HUDEP-2 (cell line): ENCODE results near the gene MEGF11.
"Not testable (repeated sequence)": the region's sequence is repeated elsewhere in the genome, so short reads cannot be mapped to it uniquely, and the experiment has no call there.

Source experiments
- DNase-seq, 76 experiments: peaks; one replicate each; lab custom pipeline; 2025; ENCODE audit not compliant: unreplicated experiment in 76 of 76; lab: John Stamatoyannopoulos, UW

MEGF11 gene

GRCh38 chr15:65987100-65987499 is 266.4 kb downstream of the MEGF11 start:
- no peak for DNase-seq

GRCh38 chr15:65986416-65986815 is 267.1 kb downstream of the MEGF11 start:
- no peak for DNase-seq

- DNase-seq: peak in 19 of 76 experiments; percentile 5 to 60 (median 30)
These were observed 268.2 kb downstream of the MEGF11 start for GRCh38 chr15:65985387-65985786.

GRCh38 chr15:65982627-65983322 is 270.8 kb downstream of the MEGF11 start:
- DNase-seq: no peak

- DNase-seq: peak in 12 of 76 experiments; percentile 3 to 30 (median 9)
These were observed 271.5 kb downstream of the MEGF11 start for GRCh38 chr15:65981837-65982626.

GRCh38 chr15:65980824-65981456 is 272.6 kb downstream of the MEGF11 start:
- DNase-seq: peak in 38 of 76 experiments; percentile 4 to 54 (median 23)

GRCh38 chr15:65979837-65980236 is 273.7 kb downstream of the MEGF11 start:
- DNase-seq: no peak

- DNase-seq: no peak
These were observed 274.2 kb downstream of the MEGF11 start for GRCh38 chr15:65979316-65979715.

GRCh38 chr15:65978110-65978509 is 275.4 kb downstream of the MEGF11 start:
- no peak for DNase-seq

GRCh38 chr15:65976196-65976595 is 277.4 kb downstream of the MEGF11 start:
- DNase-seq: not testable (repeated sequence)

- DNase-seq: no peak
These were observed 281.9 kb downstream of the MEGF11 start for GRCh38 chr15:65971741-65971995.

- no peak for DNase-seq
These were observed 282.4 kb downstream of the MEGF11 start for GRCh38 chr15:65970937-65971740.

- no peak for DNase-seq
These were observed 283.4 kb downstream of the MEGF11 start for GRCh38 chr15:65969865-65970816.

- no peak for DNase-seq
These were observed 285.0 kb downstream of the MEGF11 start for GRCh38 chr15:65968511-65968910.

GRCh38 chr15:65964792-65965433 is 288.6 kb downstream of the MEGF11 start:
- no peak for DNase-seq

- no peak for DNase-seq
These were observed 289.6 kb downstream of the MEGF11 start for GRCh38 chr15:65963911-65964482.

- no peak for DNase-seq
These were observed 290.2 kb downstream of the MEGF11 start for GRCh38 chr15:65963358-65963757.

GRCh38 chr15:65962187-65962586 is 291.4 kb downstream of the MEGF11 start:
- DNase-seq: no peak

- no peak for DNase-seq
These were observed 293.0 kb downstream of the MEGF11 start for GRCh38 chr15:65960586-65960985.
